GM18498 (cell line): ENCODE data around the gene CELF4.
"Not testable (repeated sequence)": the region's sequence is repeated elsewhere in the genome, so short reads cannot be mapped to it uniquely, and the experiment has no call there.

Experiments
- ATAC-seq: cut with Tn5 transposase; IDR thresholded peaks from one replicate; pipeline ENCODE4 v1.9.1; 2021; ENCODE audit warnings: mild to moderate bottlenecking, moderate library complexity; ENCODE audit not compliant: unreplicated experiment

The CELF4 gene

DNA sequence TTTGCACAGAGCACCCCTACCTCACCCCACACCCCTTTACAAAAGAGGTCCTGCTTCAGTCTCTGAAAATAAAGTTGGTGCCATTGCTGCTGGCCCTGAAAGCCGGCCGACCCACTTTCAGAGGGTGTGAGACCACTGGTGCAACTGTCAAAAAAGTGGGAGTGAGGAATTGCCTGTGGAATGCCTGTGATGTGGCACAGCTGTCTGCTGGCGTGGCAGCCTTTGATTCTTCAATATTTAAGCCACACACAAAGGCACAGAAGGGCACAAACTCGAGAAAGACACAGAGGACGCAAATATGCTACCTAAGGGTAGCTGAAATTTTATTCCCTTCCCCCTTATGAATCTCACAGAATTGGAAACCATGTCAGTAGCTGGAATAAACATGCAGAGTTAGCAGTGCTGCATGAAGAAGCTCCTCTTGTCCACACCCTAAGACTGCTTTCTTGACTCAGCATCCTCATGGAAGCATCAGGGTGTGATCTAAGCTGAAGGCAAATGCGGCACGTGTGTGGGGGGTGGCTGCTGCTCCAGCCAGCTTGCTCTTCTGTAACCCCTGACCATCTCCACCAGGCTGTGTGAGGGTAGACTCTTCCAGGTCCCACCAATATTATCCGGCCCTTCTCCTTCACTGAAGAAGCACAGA is 92.3 kb downstream of the CELF4 start:
- ATAC-seq, result no peak

DNA sequence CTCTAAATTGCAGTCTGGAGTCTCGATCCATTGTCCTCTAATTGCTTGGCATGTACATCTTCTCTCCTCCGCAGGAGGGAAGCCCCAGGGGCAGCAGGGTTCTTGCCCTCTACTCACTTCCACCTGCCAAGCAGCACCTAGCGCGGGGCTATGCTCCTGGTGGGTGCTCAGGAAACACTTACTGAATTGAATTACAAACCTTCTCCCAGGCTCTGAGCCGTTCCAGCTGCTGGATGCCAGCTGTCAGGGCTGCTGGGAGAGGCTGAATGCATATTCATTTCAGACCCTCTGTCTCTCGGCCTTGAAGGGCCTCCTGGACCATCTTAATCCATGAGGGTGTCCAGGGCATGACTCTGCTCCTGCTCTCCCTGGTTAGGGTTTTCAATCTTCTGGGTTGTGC is 94.0 kb downstream of the CELF4 start:
- no peak for ATAC-seq

DNA sequence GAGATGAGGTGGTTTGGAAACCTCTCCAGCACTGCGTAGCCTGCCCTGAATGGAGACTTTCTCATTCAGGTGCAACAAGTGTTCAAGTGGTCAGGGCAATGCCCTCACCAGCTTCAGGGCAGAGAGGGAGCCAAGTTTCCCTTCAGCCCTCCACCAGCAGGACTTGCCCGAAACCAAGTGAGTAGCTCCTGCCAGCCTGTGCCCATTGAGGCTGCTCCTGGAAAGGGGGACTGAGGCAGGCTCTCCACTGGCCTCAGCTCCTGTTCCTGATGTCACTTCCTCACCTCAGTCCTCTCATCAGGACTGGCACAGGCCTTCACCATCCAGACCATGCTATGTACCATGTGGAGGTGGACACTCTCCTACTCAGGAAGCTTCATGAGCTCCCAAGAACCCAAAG is 94.6 kb downstream of the CELF4 start:
- ATAC-seq, result no peak

DNA sequence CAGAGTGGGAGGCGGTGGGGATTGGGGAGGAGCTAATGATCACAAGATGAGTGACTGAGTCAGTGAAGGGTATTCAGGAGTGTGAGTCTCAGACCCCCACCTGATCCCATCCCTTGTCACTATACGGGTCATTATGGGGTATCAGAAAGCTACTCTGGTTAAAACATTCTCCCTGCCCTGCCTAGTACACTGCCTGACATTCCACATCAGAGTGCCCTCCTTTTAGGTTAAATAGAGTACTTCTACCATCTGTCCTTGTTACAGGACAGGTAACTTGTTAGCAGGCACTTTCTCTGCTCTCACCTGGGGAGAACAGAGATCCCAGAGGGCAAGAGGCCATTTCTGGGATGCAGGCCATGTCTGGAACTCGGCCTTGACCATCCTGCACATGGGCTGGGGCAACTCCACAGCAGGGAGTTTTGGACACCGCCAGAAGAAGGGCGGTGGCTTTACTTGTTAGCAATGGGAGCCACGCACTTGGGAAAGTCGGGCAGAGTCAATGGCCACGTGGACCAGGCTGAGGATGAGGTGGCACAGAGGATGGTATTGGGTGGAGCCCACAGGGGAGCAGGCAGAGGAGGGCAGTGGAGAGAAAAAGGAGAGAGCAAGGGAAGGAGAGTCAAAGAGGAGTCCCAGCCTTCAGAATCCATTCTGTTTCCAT is 98.5 kb downstream of the CELF4 start:
- no peak for ATAC-seq

DNA sequence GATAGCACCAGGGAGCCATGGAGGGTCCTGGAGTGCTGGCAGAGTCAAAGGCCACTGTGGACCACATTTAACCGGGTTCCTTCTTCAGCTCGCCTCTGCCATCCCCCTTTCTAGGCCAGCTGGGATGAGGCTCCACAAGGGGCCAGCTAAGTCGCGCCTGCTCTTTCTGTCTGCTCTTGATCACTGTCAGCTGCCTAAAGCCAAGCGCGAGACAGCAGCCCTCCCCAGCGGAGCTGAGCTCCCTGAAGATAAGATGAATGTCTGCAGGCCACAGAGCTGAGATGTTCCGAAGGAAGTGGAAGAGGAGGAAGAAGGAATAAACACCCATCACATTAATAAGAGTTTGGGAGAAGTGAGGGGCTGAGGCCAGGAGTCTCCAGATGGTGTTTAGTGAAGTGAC is 99.6 kb downstream of the CELF4 start:
- no peak for ATAC-seq

DNA sequence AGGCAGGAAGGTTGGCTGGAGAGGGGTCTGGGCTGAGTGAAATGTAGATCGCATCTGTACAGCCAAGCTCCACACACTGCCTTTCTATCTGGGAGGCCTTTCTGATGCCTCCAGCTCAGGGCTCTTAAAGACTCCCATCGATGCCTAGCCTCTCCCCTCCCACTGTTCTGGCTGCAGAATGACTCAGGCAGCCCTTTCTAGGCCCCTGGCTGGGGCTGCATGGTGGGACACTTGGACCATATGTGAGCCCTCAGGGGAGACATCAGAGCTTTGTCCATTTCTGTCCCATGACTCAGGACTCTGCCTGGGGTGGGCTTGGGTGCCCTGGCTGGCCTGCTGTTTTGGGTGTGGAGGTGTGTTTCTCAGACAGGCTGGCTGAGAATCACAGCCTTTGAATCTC is 101.3 kb downstream of the CELF4 start:
- no peak for ATAC-seq

DNA sequence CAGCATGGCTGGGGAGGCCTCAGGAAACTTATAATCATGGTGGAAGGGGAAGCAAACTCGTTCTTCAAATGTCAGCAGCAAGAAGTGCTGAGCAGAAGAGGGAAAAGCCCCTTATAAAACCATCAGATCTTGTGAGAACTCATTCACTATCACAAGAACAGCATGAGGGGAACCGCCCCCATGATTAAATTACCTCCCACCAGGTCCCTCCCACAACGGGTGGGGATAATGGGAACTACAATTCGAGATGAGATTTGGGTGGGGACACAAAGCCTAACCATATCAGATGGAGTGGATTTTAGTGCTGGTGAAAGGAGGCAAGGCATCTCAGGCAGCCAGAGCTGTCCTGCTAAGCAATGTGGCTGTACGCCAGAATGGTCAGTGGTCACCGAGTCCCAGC is 104.3 kb downstream of the CELF4 start:
- not testable (repeated sequence) for ATAC-seq

DNA sequence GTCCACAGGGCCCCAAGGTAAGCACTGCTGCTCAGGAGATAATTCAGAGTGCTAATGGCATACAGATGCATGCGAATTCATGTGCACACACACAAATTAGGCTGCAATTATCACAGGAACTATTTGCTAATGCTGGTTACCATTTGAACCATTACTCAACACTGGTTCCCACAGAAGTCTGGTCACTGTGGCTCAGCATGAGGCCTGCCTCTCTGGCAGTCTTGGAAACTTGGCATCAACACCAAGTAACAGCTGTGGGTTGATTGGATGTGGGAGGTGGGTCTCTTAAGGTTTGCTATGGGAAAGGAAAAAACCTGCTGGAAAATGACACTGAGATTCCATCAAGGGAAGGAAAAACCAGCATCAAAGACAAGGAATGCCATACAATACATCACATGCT is 105.0 kb downstream of the CELF4 start:
- no peak for ATAC-seq

DNA sequence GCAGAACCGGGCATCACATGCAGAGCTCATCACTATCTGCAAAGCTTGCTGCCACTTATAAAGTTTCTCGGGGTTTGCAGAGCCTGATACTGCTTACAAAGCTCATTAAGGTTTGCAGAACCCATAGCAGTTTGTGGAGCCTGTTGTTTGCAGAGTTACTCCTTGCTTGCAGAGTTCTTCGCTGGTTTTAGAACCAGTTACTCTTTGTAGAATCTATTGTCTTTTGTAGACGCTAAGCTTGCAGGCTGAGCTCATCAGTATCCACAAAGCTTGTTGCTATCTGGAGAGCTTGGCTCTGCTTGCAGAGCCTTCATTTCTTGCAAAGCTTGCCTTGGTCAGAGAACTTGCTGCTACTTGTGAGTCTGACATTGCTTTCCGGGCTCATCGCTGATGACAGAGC is 106.9 kb downstream of the CELF4 start:
- no peak for ATAC-seq

DNA sequence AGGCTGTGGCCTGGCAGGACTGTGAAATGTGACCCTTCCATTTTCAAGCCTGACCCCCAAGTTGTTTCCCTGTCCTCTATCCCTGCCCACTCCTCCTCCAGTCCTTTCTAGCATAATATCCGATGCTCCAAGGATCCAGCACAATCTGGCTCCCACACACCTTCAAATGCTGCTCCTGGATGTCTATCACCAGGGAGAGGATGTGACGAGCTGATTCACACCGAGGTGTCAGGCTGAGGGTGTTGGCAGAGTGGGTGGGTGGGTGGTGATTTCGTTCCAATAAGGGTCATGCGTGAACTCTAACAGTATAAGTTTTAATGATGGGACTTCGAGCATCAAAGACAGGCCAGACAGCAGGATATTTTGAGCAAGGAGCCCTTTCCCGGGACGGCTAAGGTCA is 107.8 kb downstream of the CELF4 start:
- no peak for ATAC-seq

DNA sequence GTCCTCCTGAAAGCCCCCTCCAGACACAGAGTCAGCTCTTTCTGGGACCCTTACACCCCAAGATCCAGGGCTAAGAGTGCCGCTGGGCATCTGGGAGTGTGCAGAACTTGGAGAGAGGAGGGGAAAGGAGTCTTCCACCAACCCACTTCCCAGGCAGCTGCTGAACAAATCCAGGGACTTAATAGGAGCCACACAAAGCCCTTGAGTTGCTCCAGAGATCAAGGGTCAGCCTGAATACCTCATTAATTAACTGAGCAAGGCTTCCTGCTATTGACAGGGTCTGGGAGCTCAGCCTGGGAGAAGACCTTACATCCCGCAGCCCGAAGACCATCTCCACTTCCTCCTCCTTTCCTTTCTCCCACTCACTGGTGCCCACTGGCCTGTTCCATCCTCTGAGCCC is 108.3 kb downstream of the CELF4 start:
- no peak for ATAC-seq

DNA sequence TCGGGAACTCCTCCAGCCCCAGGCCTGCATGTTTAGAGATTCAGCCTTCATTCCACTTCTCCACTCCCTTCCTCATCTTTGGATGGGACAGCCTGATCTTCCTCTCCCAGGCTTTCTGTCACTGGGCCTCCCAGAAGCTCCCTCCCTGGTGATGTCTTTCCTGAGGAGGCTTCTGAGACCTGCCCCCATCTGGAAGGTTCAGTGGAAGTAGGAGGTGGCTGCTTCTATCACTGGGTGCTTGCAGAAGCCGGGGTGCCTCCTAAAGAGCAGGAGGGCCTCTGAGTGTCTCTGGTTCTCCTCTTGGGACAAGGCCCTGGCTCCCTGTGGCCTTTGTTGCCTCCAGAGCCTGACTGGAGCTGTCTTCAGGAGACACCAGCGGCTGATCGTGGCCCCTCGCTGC is 108.7 kb downstream of the CELF4 start:
- ATAC-seq, result no peak

DNA sequence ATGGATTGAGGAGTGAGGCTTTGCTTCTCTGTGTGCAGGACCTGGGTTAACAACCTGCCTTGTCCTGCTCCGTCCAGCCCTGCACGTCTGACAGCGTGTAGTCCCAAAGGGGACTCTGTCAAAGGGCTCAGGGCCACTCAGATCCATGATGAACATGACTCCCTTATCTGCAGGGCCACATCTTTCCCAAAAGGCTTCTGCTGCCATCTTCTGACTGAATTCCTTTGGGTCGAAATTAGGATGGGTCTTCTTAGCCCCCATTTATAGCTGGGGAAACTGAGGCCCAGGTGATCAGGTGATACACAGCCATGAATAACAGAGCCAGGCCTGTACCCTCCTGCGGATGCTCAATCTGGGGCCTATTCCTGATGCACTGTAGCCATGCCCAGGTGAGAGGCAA is 109.2 kb downstream of the CELF4 start:
- ATAC-seq, result no peak

DNA sequence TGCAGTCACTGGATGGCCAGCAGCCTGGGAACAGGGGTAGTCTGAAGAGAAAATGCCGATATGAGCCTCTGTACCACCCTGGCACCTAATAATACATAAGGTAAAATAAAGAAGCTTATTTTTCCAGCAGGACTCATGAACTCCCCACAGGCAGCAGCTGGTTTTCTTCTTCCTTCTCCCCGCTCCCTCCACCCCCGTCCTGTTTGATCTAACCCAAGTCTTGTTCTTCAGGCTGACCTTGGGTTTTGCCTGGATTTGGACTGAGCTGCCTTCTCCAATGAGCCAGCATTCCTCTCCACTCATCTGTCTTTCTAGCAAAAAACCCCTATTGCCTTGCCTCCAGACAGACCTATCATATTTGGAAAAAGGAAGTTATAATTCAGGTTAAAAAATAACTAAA is 111.8 kb downstream of the CELF4 start:
- ATAC-seq, result no peak

DNA sequence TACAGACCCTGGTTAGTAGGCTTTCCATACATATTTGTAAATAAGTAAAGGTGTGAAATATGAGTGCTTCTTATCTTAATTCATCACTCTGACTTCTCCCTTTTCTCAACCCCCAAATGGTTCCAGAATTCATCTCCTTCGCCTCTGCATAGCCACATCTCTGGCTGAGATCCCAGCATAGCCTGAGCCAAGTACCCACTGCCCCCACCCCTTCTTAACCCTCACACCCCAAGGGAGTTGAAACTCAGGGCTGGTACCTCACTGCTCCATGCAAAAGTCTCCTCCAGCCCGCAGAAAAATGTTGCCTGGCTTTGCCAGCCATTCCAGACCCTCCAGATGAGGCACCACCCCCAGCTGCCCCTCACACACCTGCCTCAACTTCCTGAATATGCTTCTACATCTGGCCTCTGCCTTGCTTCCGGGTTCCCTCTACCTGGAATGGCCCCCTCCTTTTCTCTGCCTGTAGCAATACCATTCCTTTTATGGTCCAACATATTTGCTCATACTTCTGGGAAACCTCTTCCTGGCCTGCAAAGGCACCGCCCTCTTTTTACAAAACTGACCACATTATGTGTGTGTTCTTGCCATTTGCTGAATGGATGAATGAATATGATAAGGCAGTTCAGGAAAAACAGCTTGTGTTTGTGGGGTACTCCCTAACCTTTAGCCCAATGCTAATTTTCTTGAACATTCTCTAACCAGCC is 112.8 kb downstream of the CELF4 start:
- ATAC-seq, result no peak

DNA sequence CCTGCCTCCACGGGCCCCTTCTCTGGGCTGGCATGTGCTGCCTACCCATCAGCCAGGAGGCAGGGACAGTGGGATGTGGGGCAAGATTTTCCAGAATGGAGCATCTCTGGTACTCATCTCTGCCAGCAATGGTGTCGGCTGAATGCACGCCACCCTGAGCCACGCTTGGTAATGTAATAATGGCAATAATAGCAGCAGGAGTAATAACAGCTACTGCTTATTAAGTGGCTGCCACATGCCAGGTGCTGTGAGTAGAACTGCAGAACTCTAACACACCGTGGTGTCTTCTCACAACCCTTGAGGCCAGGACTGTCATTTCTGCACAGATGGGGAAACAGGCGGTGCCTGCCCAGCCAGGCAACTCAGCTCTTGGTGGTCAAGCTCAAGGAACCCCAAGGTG is 113.6 kb downstream of the CELF4 start:
- no peak for ATAC-seq

DNA sequence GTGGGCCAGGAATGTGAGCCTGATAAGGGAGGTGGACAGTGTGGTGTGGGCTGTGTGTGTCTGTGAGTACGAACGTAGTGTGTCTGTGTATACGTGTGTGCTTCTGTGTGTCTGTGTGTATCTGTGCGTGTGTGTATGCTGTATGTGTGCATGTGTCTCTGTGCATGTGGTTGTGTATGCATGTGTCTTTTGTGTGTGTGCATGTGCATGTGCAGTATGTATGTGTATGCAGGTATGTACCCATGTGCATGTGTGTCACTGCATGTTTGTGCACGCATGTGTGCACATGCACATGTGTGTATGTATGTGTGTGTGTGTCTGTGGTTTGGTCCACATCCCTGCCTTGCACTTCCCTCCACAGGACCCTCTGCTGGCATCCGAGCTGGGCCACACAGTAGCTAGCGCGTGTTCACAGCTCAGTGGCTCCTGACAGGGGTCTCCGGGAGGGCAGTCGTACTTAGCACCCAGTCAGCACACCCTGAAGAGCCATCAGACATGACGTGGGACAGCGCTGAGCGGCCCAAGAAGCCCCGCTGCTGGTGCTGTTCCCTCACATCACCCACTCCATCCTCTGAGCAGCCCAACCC is 114.3 kb downstream of the CELF4 start:
- ATAC-seq, result no peak

DNA sequence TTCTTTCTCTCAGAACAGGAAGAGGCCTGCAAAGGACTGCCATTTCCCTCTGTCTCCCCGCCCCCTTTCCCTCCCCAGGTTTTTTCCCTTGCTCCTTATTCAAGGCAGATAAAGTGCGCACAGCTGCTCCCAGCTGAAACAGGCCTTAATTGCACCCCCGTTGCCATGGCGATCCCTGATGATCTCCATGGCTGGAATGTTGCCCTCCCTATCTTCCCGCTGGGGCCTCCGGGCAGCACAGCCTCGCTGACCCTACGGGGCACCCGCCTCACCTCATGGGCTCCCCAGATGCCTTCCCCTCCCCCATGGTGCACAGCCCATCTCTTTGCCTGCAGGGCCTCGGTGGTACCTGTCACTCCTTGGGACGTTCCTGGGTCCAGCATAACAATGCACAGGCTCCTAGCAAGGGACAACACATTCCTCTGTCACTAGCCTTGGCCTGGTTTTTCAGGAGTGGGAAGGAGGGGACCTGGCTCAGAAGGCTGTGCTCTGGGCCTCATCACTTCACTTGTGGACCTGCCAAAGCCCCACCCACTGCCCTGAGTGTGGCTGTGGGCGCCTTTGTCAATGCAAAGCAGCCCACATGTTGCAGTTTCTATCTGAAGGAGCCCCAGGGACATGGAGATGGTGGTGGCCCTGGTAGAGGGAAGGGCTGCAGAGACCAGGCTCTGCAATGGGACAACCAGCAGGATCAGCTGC is 115.0 kb downstream of the CELF4 start:
- ATAC-seq, result no peak

DNA sequence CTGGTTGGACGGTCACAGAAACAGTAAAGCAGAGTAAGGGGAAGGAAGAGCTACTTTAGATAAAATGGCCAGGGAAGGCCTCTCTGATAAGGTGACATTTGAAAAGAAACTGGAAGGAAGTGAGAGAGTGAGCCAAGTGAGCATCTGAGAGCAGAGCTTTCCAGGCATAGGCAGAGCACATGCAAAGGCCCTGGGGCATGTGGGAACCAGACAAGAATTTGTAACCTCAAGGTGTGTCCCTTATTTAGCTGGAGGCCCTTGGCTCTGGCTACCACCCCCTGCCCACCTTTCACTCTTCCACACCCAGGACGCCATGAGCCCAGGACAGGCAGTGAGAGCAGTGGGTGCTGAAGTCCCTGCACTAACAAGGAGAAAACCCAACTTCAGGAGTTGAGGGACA is 116.0 kb downstream of the CELF4 start:
- no peak for ATAC-seq

DNA sequence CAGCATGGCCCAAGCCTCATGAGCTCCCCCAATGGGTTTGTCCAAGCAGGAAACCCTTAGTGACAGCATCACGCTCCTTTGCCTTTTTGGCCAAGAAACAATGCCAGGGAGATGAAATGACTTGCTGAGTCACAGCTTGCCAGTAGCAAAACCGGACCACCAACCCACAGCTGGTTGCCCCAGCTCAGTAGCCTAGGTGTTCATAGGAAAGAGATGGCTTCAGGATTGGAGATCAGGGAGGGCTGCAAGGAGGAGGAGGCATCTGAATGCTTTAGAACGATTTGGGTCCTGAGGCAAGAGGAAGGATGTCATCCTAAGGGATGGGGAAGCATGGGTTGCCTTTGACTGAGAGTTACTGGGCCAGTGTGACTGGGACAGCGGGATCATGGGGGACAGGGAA is 116.7 kb downstream of the CELF4 start:
- ATAC-seq, result no peak
